Adrenal gland (tissue), 5 donors: Measurements from ENCODE around the gene CMIP.

Experiments
- POLR2A ChIP-seq, 2 donors: fragments of 450-650 bp; IDR thresholded peaks; one replicate each; pipeline ENCODE4 v1.6.1; 2017; ENCODE audit warnings: antibody characterized with exemption in 2 of 2, mild to moderate bottlenecking in 2 of 2, moderate library complexity in 1 of 2
- TF ChIP-seq, protein P1 (sequence below), 6 experiments: fragments of 450-650 bp in 4 of 6; fragments of 200-600 bp in 2 of 6; sonication (generic) in 1 of 6; IDR thresholded peaks; 1 replicate in 5 of 6; 2 replicates in 1 of 6; pipeline versions ENCODE4 v1.5.1 to v1.8.0; 2016 to 2021; ENCODE audit warnings: antibody characterized with exemption in 6 of 6, mild to moderate bottlenecking in 2 of 6, moderate library complexity in 1 of 6
- donor health status: DM: no; HTN: no; CAD: no.

DNA sequence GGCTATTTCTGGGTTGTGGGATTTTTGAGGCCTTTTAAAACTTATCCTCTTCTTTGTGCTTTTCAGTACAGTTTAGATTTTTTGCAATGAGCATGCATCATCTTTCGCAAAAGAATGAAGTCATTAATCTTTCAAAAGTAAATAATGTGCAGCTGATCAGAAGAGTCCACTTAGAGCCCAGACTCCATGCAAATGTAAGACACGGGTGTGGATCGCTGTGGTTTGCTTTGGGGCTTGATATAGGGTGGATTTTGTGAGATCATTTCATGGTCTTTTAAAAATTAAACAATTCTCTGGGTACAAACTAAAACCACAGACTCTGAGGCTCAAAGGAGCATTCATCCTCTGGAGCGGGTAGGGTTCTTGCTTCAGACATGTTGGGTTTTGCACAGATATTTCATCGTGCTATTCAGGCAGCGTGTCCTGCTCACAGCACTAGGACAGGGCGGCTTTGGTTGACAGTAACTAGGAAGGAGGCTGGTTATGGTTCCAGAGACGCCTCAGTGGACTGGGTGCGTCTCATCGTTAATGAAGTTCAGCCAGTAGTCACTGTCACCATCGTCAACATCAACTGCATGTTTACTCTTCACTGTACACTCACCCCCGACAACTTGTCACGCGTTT, 205.1 kb downstream of the CMIP start:
- TF ChIP-seq, protein P1, sequence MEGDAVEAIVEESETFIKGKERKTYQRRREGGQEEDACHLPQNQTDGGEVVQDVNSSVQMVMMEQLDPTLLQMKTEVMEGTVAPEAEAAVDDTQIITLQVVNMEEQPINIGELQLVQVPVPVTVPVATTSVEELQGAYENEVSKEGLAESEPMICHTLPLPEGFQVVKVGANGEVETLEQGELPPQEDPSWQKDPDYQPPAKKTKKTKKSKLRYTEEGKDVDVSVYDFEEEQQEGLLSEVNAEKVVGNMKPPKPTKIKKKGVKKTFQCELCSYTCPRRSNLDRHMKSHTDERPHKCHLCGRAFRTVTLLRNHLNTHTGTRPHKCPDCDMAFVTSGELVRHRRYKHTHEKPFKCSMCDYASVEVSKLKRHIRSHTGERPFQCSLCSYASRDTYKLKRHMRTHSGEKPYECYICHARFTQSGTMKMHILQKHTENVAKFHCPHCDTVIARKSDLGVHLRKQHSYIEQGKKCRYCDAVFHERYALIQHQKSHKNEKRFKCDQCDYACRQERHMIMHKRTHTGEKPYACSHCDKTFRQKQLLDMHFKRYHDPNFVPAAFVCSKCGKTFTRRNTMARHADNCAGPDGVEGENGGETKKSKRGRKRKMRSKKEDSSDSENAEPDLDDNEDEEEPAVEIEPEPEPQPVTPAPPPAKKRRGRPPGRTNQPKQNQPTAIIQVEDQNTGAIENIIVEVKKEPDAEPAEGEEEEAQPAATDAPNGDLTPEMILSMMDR (IDR thresholded peaks at IDR 0.05) = no peak
- TF ChIP-seq POLR2A (IDR thresholded peaks at IDR 0.05) = no peak
